GM12873 (cell line): Measurements from ENCODE around the gene CSTPP1.

ENCODE experiments used
- TF ChIP-seq, protein P1 (sequence below): IDR thresholded peaks from 2 replicates; pipeline ENCODE4 v1.5.1; 2012; ENCODE audit warnings: low read depth, mild to moderate bottlenecking, moderate library complexity, low read length, control low read depth; ENCODE audit not compliant: insufficient read depth; ENCODE audit errors: missing control alignments

The CSTPP1 gene

DNA sequence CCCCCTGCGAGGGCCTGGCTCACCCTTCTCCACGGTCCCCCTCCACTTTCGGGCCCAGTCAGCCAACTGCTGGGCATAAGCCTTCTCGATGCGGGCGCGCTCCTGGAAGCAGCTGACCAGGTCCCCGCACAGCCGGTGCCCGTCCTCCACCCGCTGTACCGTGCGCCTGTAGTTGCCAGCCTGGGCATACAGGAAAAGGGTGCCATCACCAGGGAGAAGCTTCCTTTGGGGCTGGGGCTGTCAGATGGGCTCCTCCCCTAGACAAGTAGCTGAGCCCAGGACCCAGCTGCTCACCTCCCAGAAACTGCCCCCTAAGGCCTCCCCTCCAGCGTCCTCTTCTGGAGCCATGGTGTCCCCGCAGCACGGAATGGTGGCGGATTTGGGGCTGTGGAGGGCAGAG is 245.8 kb downstream of the CSTPP1 start:
- TF ChIP-seq, protein P1, sequence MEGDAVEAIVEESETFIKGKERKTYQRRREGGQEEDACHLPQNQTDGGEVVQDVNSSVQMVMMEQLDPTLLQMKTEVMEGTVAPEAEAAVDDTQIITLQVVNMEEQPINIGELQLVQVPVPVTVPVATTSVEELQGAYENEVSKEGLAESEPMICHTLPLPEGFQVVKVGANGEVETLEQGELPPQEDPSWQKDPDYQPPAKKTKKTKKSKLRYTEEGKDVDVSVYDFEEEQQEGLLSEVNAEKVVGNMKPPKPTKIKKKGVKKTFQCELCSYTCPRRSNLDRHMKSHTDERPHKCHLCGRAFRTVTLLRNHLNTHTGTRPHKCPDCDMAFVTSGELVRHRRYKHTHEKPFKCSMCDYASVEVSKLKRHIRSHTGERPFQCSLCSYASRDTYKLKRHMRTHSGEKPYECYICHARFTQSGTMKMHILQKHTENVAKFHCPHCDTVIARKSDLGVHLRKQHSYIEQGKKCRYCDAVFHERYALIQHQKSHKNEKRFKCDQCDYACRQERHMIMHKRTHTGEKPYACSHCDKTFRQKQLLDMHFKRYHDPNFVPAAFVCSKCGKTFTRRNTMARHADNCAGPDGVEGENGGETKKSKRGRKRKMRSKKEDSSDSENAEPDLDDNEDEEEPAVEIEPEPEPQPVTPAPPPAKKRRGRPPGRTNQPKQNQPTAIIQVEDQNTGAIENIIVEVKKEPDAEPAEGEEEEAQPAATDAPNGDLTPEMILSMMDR: no peak

DNA sequence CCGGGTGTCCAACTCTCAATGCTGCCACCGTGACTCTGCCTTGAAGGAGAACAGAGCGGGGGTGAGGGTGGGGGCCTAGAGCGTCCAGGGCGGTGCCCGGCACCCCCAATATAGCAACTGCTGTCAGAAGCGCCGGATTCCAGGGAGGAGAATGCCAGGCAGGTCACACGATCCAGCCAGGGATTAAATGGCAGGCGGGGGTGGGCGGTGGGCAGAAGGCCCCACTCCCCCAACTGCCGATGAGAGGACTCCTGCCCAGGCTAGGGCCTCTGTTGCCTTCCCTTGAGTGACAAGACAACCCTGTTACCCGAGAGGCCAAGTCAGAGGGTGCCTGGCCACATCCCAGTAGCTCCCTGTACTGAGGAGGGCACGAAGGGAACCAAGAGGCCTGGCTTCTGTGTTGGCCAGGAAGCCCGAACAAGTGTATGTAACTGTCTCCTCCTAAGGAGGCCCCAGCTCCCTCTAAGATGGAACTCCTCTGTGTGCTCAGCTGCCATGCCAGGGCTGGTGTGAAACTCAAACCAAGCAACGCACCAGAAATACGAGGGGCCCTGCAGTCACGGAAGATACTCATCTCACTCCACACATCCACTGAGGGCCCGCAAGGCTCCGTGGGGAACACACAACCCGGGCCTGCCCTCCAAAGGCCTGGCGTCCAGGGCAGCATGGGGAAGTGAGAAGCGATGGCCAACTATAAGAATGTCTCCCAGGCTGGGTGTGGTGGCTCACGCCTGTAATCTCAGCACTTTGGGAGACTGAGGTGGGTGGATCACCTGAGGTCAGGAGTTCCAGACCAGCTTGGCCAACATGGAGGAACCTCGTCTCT is 246.7 kb downstream of the CSTPP1 start:
- TF ChIP-seq, protein P1: no peak

DNA sequence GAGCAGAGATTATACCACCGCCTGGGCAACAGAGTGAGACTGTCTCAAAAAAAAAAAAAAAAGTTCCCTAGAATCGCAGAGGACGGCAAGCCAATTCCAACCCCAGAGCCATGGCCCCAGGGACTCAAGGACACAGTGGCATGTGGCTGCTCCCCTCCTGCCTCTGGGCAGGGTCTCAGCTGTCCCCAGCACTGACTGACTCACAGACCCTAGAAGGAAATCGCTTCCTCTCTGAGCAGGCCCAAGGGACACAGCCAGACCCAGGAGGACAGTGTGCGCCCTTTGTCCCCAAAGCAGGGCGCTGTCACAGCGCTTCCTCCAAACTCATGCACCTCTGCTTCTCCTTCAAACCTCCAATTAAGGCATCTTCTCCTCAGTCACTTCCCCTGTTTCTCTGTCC is 247.4 kb downstream of the CSTPP1 start:
- TF ChIP-seq, protein P1: no peak

DNA sequence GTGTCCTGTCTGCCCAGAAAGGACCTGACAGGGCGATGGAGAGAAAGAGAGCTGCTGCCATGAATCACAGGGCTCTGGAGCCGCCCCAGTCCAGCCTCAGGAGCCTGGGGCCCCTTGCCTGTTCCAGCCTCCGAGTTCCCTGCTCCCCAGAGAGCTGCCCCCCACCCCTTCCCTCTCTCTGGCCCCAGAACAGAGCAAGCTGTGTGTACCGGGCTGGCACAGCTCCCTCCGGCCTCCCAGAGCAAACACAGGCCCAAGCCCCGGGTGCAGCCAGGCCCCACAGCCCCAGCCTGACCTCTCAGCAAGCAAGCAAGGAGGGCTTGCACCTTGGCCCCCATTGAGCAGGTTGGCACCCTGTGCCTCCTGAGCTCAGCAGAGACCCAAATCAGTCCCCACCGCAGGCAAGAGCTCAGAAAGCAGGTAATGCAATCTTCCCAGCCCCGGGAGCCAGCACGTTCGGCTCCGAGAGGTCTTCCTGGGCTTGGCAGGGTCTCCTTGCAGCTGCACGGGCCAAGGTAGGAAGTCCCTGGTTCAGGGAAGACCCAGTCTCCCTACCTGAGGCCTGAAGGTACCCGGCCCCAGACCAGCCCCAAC is 248.2 kb downstream of the CSTPP1 start:
- TF ChIP-seq, protein P1: no peak

DNA sequence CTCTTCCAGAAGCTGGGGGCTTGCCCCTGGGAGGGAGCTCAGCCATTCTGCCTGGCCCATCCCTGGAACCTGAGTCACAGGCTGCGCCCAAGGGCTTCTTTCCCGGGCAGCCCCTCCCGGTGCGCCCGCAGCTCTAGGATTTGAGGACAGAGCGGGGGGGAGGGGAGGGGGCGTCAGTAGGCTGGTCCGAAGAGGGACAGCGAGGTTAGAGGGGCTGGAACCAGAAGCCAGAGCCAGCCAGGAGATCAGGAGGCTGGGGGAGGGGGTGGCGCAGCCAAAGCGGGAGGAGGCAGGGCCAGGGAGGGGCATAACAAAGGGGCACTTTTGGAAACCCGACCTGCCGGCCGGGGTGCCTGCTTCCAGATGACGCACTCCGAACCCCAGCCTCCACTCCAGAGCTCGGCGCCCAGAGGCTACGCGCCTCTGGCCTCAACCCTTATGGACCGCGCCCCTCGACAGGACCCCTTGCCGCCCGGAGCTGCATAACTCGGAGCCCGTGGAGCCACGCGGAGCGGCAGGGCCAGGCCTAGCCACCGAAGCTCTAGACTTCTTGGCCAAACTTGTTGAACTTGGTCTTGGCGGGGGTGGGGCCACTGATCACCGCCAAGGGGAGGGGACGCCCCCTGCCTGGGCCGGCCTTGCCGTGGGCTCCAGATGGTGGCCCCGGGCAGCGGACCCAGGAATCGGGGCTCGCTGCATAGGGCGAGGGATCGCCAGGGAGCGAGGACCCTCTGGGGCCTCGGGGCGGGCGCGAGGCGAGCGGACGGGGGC is 248.9 kb downstream of the CSTPP1 start:
- TF ChIP-seq, protein P1: no peak

DNA sequence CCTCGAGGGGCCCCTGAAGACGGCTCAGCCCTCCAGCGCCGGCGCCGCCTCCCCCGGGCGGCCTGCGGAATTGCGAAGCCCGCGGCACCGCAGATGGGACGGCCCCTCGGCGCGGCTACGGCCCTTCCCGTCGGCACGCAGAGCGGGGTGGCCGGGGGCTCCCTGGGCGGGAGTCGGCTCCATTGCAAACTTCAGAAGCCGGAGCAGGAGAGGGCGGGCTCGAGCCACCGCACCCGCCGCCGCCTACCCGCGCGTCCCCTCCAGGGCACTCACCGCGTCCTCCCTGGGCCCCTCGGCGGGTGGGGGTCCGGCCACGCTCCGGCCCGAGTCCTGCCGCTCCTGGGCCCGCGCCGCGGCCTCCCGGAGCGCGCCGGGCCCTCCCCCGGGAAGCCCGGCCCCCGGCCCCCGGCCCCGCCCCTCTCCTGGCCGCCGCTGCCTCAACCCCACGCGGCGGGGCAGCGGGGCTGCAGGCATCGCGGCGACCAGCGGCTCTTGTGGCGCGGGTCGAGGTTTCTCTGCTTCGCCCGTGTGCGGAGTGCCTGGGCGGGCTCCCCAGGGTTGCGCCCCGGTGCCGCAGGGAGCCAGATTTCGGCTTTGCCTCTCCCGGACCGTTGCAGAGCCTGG is 249.6 kb downstream of the CSTPP1 start, which contains the start of gene PACSIN3:
PACSIN3 (minus strand) TSS at position 359 of the 624 bp plus-strand sequence. CDS start 3,707 bp downstream, outside the sequence.
- TF ChIP-seq, protein P1: no peak
